Neural progenitor cell (in vitro differentiated cells): Measurements from ENCODE around the gene OR1J2.

Source experiments
- CTCF ChIP-seq: fragments of 200-600 bp; sonication (generic); IDR thresholded peaks from 2 replicates; pipeline ENCODE4 v1.5.1; 2017; ENCODE audit warnings: antibody characterized with exemption, mild to moderate bottlenecking
- EZH2 ChIP-seq: fragments of 200-600 bp; sonication (generic); IDR thresholded peaks from 2 replicates; pipeline ENCODE4 v1.6.1; 2017; ENCODE audit warnings: antibody characterized with exemption, mild to moderate bottlenecking, moderate library complexity
- EZH2phosphoT487 ChIP-seq: fragments of 200-600 bp; sonication (generic); IDR thresholded peaks from 2 replicates; pipeline ENCODE4 v1.6.1; 2017; ENCODE audit warnings: antibody characterized with exemption

DNA sequence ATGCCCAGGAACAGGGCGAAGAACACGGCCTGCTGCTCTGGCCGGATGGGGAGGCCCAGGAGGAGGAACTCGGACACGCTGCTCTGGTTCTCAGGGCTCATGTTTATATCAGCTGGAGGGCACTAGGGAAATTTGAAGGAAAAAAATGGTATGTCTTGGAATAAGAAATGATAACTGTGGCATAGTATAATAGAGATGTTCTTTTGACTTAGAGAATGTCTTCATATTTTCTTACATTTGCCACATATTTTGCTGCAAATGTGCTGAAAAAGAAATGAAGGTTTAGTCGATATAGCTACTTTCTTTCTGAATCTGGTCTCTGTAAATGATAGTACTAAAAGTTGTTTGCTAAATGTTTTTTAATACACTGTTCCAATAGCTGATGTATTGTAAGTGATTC, 32.8 kb upstream of the OR1J2 start, which contains the start of gene OR1J1:
- TF ChIP-seq CTCF (no peak), EZH2 (no peak), EZH2phosphoT487 (no peak)
